ENCODE measurements around the gene PPM1L. TPM values are rescaled to one million over a fixed set of nuclear protein-coding genes. Genes with fewer than 3 reads are reported as not detected.
A peak's percentile ranks its signal among the peaks of the same experiment; 100 is the strongest.
"Not testable (repeated sequence)": the region's sequence is repeated elsewhere in the genome, so short reads cannot be mapped to it uniquely, and the experiment has no call there.

PPM1L gene
- total RNA-seq, 1 donor from 2014 or later, result 11.3 TPM

DNA sequence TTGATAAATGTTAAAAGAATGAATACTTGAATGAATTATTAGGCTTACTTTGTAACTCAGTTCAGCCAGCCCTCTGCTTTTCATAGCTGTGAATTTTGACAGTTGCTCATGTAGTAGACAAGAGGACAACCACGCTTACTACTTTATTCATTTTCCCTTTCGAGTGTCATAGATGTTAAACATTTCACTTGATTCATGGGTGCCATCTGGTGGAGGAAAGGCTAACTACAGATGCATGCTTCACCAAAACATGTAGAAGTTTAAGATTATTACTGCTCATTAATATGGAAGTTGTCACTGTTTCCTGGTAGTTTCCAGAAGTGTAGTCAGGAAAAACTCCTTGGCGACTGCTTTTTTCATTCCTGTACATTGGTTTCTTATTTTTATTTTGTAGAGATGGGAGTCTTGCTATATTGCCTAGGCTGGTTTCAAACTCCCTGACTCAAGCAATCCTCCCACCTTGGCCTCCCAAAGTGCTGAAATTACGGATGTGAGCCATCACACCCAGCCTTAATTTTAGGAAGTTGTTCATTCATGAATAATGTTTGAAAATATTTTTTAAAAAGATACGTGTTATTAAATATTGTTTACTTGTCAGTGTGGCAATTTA, 186.0 kb downstream of the PPM1L start:
- ATAC-seq, result peak; percentile 71

DNA sequence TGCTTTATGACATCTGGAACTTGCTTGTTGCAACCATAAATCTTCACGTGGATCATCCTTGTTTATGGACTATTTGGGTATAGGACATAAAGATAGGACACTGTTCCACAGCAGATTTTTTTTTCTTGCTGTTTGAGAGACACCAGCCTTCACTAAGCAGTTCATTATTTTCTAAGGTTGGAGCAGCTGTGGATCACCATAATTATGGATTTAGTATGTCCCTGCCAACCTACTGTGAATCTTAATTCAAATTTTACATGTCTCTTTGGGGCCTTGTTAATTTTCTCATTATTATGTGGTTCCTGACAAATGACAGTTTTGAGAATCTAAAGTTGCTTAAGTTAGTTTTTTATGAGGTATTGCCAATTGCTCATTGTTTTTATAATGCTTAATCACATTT, 188.0 kb downstream of the PPM1L start:
- ATAC-seq, result no peak

DNA sequence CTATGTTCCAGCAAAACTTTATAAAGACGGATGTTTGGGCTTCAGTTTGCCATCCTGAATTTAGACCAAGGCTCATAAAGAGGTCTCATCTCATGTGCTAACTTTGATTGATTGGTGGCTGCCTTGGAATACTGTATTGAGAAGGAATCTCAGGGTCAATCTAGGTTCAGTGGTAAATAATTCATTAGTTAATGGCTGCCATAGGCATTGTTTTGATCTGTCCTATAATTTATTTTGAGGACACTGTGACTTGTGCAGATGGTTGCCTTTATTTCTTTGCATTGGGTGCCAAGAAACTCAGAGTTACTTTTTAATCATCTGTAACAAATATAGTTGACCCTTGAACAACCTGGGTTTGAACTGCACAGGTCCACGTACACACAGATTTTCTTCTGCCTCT, 189.3 kb downstream of the PPM1L start:
- ATAC-seq, result no peak

DNA sequence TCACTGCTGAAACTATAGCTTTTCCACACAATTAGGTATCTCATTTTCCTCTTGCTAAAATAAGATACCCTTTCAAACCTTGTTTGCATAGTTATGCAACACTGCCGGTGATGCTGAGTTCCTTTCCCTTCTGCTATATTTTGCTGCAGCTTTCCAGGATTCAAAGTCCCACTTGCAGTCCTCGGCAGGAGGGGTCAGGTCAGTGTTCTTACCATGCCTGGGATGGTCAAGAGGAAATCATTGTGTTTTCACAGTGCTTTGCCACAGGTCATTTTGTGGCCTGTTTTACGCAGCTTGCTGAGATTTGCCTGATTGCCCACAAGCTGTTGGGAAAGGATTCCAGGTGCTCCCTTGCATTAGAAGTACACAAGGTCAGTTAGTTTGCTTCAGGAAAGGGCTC, 192.2 kb downstream of the PPM1L start:
- ATAC-seq, result no peak

DNA sequence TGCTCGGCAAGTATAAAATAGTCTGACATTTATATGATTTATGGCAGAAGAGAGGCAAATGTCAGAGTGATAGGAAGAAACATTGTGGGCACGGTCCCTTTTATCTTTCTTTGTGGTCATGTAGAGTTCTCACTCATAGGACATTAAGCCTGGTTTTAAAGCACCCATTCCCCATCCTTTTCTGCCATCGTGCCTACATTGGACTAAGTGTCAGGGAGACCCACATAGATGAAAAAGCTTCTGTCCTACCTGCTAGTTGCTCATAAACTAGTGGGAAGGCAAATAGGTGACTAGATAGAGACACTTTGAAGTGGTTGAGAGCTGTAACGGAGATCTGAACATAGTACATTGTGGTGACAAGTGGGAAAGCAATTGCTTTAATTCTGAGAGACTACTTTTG, 193.4 kb downstream of the PPM1L start:
- ATAC-seq, result no peak

DNA sequence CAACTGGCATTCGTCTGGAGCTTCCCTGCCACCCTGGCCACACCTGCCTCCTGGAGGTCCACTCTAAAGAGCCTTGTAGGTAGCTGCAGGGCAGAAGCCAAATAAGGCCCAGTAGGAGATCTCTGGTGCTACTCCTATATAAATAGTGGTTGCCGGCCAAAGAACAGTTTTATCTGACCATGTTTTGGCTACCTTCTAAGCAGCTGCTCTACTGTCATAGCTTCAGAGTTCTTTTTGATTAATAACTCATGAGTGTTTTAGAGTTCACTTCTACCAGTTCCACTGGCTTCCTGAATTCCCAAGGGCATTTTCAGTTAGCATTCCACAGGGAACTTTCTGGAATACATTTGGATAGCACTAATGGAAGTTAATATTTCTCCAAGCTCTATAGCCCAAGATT, 194.5 kb downstream of the PPM1L start:
- no peak for ATAC-seq

DNA sequence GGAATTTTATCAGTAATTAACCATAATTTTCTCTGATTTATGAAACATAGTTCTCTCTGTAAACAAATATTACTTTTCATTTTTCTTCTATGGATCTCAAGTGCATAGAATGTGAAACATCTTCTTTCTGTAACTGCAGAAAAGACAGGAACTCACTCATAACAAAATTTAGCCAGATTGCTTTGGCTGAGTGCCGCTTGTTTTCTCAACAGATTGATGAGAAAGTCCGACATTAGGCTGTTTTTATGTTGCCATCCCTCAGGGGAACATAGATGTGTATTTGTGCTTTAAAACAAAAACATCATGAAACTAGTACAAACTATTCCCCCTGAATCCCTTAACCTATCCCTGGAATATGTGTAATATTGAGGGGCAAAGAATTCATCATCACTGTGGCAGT, 194.9 kb downstream of the PPM1L start:
- ATAC-seq, result no peak

DNA sequence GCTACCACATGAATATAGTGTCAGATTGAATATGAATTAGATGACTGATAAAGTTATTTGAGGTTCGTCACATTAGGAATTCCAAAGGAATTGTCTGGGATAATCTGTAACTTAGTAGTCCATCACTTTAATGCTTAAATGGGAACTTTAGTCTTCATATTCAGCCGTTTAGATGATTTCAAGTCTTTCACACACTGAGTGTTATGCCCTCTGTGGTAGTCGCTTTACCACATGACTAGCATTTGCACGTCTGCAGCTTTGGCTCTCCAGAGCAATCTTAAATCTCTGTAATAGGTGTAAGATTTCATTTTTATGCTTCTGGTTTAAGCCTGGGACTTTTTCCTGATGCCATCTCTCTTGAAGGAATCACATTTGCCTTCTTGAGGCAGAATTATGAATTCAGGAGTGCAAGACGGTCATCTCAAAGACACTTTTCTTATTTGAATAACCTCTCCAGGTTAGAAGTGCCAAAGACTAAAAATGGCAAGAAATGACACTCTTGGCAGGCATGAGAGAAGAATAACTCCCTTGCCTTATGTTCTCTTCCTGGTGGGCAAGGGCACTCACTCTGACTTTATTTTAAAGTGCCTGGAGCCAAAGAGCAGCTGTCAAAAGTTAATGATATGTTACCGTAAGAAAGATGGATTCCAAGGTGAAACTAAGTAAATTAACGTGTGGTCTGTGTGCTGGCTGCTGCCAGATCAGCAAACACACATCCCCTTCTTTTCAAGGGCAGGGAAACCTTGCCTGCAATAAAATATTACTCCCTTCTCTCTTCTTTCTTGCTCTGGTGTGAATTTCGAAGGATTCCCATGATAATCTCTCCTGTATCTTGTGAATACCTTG, 195.8 kb downstream of the PPM1L start:
- ATAC-seq, result no peak

DNA sequence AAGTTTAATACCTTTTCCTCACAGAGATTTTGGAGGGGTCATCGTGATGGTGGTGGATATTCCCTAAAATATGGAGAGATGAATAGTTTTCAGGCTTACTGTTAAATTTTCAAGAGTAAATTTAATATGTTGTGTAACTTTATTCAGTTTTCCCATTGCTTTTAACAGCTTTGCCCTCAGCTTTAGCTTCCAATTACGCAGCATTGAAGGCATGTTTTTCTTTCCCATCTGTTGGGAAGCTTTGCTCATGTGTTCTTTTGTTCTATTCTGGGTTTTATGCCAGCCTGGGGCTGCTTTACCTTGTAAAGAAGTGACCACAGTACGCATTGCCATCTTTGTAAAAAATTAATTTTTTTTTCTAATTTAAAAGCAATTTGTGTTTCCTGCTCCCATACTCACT, 197.7 kb downstream of the PPM1L start:
- ATAC-seq, result no peak

DNA sequence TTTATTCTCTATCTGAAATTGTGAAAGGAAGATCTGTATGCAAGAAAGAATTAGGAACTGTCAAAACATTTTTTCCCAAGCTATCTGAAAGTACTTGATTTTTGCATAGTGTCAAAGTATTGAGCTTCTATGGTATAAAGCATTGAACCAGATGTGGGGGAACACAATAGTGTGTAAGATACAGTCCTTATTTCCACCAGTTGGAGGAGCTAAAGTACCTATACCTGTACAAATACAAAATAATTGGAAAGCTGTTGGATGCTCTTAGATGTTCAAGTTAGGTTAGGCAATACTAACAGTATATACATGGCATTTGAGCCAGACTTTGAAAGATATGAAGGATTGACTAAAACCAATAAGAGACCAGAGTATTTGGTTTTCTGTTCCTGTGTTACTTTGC, 200.8 kb downstream of the PPM1L start:
- ATAC-seq, result no peak

DNA sequence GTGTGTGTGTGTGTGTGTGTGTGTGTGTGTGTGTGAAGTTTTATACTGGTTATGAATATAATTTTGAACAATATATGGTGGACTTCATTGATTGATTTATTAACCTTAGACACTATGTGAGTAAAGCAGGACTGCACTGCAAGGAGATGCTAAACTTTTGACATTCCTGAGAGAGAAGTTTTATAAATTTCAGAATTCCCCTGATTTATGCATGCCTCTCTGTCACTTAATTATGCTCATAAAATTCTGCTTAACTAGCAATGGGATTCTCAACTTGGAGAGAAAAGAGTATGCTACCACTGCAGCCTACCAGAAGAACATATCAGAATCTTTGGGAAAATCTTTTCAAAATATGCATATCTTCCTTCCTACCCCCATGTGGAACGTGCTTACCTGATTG, 204.5 kb downstream of the PPM1L start:
- ATAC-seq, result no peak

DNA sequence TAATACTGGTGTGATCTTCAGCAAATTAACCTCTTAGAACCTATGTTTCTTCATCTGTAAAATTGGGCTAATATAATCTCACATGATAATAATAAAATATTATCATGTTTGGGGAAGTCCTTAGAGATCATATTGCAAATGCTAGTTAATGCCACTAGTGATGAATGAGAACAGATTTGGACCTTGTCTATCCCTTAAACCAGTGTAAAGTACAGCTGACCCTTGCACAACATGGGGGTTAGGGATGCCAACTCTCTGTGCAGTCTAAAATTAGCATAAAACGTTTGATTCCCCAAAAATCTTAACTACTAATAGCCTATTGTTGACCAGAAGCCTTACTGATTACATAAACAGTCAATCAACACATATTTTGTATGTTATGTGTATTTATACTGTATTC, 207.9 kb downstream of the PPM1L start:
- no peak for ATAC-seq

DNA sequence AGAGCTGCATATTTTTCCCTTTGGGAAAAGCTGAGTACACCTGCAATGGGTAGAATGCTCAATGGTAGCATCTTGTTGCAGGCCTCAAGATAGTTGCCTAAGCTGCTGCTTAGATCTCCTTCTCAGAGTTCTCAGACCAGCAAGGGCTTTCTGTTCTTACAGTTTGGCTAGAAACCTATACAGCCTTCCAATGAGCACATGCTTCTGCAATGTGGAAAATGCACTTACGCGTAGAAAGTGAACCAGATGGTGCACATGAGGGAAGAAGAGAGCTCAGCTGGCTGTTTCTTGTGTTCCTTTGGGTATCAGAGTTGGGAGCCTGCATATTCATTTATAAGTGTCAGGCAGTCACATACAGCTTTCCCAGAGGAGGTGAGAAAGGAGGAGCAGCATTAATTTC, 212.7 kb downstream of the PPM1L start:
- no peak for ATAC-seq

DNA sequence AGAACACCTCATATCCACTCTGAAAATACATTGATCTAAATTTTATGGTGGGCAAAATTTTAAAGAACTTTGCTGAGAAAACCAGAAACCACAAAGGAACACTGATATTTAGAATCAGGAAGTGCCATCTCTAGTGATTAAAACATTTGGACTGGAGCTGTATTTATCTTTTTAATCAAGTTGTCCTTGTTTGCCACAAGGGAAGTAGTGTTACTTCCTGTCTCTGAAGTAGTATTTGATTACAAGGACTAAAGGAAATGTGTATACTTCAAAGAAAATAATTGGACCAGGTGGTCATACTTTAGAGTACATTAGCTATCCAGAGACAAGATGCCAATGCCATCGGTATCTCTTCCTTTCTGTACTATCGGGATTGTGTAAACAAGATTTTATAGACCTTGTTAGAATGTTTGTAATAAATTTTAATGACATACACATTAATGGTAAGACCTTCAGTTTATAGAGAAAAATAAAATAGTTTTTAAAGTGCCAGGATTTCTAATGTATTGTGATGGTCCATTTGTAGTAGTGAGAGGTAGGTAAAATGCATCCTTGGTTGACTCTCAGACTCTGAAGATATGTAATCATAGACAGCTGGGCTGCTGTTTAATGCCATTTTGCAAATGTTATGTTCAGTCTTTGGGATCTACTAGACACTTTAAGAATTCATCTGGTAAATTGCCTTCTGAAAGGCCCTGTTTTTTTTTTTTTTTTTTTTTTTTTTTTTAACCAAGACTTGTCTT, 217.2 kb downstream of the PPM1L start:
- no peak for ATAC-seq

DNA sequence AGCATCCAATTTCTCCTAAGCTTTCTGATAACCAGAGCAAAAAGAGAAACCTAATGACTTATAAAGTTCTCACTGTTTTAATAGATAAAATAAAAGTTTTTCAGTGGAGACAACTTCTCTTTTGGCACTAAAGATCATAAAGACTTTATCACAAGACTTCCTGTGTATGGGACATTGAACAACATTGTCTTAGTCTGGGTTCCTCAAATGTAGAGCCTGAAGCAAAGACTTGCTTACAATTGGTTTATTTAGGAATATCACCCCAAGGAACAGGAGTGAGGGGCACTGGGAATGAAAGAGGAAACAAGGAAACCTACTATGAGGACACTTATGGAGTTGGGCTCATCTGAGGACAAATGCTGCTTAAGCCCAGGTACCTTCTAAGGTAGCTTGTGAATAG, 221.7 kb downstream of the PPM1L start:
- ATAC-seq, result no peak

DNA sequence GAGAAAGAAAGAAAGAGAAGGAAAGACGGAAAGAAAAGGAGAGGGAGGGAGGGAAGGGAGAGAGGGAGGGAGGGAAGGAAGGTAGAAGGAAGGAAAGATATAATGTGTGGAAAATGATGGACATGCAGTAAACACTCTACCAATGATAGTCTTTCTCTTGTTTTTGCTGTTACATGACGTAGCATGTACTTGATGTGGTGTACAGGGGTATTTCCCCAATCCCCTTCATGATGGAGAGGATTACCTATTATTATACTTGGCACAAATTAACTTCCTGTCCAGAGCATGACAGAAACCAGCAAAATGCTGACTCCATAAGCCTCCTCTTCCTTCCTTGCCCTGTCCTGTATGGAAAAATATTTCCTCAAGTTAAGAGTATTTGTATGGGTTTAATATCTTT, 224.7 kb downstream of the PPM1L start:
- ATAC-seq, result peak; percentile 50

DNA sequence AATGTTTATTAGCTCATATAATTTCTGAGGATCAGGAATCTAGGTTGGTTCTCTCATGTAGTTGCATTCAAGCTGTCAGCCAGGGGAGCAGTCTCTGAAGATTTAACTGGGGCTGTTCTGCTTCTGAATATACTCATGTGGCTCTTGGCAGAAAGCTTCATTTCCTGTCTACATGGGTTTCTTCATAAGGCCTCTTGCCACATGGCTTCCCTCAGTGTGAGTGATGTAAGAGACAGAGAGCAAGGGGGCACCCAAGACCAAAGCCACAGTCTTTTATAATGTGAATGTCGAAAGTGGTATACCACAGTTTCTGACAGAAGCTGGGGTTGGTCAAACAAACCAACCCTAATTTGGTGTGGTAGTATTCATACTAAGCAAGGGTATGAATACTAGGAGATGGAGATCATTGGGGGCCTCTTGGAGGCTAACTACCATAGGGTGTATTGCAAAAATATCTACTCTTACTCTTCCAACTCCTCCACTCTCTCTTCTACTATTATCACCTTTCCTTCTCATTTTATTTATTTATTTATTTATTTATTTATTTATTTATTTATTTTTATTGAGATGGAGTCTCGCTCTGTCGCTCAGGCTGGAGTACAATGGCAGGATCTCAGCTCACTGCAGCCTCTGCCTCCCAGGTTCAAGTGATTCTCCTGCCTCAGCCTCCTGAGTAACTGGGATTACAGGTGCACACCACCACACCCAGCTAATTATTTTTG, 225.3 kb downstream of the PPM1L start:
- no peak for ATAC-seq

DNA sequence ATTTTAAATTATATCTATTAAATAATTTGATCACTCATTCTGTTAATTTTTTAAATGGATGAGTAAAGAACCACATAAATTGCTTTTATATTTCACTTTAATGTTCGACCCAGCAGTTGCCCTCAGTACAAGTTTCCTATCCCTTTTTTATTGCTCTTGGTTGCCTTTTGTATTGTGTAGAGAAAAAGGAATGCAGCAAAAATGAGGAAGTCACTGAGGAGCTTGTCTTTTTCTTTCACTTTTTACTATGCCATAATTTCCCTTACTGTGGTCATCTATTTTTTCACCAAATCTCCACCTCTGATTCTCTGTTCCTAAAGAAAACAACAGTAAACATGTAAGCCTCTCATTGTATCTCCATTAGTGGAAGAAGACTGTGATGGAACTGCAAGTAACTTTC, 226.5 kb downstream of the PPM1L start:
- ATAC-seq, result no peak

DNA sequence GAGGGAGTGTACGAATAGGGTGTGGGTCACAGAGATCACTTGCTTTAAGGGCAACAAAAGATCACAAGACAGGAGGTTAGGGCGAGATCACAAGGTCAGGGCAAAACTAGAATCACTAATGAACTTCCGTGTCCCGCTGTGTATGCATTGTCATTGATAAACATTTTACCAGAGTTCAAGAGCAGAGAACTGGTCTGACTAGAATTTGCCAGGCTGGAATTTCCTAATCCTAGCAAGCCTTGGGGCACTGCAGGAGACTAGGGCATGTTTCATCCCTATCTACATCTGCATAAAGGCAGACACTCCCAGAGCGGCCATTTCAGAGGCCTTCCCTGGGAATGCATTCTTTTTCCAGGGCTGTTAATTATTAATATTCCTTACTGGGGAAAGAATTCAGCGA, 227.9 kb downstream of the PPM1L start:
- not testable (repeated sequence) for ATAC-seq

DNA sequence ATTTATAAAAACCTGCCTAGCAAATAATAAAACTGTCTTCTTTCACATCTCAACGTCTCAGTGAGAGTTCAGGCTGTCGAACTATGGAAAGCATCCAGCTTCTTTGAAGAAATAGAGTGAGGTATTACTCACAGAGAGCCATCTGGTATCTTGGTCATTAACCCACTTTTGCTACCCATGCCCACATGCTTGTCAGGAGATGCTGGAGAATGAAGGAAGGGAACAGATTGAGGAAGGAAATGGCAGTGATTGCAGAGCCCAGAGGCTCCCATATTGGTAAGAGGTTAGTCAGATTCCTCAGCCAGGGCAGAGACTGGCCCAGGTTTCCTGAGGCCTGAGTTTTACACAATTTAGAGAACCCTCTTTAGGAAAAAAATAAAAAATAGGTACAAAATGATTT, 230.0 kb downstream of the PPM1L start:
- ATAC-seq, result no peak

DNA sequence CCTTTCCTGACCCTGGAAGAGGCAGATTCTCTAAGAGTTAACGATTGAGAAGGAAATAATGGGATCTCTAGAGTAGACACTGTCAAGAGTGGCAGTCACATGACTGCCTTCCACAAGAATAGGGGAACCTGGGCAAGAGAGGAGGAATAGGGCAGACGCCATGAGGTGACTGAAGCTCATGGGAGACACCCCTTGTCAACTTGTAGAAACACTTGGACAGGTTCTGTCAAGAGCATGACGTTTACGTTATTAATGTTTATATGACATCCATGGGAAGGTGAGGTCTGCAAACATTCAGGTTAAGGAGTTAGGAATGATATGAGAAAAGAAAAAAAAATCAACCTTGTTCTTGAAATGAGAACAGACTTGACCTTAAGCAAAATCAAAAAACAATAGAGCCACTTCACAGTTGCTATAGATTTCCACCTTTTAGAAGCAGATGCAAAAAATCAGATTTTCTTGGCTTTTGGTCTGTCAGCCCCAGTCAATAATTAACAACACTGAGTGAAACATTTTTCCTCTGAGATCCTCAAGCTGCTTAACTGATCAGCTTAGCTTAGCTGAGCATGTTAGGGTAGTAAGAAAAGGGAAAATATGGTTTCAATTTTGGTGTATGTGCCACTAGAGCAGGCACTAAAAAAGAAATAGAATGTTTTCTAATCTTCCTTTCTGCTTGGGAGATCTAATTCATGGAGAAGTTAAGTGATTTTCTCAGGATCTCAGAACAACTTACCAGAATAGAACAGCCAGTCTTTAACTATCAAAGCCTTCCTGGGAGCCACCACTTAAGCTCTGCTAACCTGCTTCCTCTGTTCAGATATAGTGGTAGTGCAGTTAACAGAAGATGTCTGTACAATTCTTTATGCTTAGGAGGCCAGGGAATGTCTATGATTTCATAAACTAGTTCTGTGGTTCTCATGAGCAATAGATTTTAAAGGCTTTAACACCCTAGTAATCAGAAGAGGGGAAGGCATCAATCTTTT, 232.2 kb downstream of the PPM1L start:
- no peak for ATAC-seq

DNA sequence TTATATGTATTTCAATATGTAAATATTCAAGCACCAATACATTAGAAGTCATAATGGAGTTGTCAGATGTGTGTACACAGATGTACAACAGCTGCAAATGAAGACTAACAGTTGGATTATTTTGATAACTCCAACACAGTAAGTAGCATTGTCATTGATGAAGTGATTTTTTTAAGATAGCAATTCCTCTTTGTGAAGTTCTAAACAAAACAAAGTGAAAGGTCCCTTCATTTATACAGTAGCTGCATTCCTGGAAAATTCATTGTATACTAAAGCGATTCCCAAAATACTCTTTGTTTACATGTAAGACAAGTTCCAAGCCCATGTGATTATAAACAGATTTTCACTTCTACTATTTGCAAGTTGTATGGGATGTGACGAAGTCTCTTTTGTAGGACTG, 234.4 kb downstream of the PPM1L start:
- no peak for ATAC-seq
